Measurements from ENCODE around the gene TACC2.

The TACC2 gene

DNA sequence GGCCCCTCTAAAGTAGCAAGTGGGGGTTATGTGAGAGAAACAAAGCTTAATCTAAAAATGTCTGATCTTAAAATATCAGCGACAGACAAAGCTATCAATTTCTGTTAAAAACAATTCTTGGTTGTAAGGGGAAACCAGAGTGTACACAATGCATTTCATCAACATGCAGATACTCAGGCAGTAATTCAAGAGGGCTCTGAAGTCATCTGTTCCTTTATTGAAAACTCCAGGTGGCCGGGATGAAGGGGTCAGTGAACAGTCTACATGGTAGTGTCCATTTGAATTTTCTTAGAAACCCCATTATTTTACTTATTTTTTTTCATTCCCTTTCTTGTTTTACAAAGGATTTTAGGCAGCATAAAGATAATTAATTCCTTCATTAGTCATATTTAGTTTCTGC, 245.5 kb downstream of the TACC2 start:
- TF ChIP-seq, protein P1, sequence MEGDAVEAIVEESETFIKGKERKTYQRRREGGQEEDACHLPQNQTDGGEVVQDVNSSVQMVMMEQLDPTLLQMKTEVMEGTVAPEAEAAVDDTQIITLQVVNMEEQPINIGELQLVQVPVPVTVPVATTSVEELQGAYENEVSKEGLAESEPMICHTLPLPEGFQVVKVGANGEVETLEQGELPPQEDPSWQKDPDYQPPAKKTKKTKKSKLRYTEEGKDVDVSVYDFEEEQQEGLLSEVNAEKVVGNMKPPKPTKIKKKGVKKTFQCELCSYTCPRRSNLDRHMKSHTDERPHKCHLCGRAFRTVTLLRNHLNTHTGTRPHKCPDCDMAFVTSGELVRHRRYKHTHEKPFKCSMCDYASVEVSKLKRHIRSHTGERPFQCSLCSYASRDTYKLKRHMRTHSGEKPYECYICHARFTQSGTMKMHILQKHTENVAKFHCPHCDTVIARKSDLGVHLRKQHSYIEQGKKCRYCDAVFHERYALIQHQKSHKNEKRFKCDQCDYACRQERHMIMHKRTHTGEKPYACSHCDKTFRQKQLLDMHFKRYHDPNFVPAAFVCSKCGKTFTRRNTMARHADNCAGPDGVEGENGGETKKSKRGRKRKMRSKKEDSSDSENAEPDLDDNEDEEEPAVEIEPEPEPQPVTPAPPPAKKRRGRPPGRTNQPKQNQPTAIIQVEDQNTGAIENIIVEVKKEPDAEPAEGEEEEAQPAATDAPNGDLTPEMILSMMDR (conservative IDR thresholded peaks at IDR 0.05) = no peak
- no peak for TF ChIP-seq ZFX (IDR thresholded peaks at IDR 0.05)
- no peak overlapping the region for H3K27ac ChIP-seq

DNA sequence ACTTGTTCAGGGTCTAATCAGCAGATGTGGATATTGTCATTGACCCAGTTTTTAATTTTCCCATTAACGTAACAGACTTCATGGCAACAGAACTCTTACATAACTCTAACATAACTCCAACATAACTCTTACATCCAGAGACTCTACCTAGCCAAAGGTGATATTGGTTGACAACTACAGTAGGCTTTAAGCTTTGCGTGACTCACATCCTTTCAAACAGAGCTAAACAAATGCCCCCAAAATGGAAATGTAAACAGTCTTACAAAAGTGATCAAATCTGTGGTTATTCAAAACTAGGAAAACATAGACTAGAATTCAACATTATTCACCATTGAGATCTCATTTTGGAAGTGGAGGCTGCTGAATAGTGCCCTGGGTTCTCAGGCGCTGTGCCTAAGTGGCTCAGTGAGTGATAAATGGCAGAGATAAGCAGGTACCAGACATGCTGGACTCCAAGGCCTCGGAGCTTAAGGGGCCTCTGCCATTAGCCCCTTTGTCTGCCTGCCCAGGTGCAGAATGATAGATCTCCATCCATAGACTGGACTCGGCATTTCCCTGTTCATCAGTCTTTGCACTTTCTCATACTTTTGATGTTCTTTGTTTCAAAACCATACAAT, 247.8 kb downstream of the TACC2 start:
- TF ChIP-seq, protein P1 (conservative IDR thresholded peaks at IDR 0.05) = no peak
- TF ChIP-seq ZFX (IDR thresholded peaks at IDR 0.05) = no peak
- no peak overlapping the region for H3K27ac ChIP-seq

DNA sequence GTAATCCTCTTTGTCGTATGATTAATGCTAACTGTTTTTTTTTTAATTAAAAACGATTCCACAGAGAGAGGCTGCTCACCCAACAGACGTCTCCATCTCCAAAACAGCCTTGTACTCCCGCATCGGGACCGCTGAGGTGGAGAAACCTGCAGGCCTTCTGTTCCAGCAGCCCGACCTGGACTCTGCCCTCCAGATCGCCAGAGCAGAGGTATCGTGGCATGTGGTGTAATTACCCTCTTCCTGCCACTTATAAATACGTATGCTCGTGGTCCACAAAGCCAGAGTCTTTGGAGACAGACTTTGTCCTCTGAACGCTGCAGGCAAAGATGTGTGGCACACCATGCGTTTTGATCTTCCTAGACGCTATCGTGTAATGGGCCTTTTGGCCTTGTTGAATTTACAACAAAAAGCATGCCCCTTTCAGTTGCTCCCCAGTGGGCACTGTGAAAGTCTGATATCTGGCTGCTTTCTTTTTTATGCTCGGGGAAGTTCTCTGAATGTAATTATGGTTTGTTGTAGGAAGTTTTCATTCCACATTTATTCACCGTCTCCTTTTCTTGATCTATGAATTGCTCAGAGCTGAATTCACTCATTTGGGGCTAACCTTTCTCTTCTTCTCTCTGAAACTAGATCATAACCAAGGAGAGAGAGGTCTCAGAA, 248.5 kb downstream of the TACC2 start:
- no peak overlapping the region for H3K27ac ChIP-seq
- no peak for TF ChIP-seq ZFX (IDR thresholded peaks at IDR 0.05)
- TF ChIP-seq, protein P1 (conservative IDR thresholded peaks at IDR 0.05) = no peak

DNA sequence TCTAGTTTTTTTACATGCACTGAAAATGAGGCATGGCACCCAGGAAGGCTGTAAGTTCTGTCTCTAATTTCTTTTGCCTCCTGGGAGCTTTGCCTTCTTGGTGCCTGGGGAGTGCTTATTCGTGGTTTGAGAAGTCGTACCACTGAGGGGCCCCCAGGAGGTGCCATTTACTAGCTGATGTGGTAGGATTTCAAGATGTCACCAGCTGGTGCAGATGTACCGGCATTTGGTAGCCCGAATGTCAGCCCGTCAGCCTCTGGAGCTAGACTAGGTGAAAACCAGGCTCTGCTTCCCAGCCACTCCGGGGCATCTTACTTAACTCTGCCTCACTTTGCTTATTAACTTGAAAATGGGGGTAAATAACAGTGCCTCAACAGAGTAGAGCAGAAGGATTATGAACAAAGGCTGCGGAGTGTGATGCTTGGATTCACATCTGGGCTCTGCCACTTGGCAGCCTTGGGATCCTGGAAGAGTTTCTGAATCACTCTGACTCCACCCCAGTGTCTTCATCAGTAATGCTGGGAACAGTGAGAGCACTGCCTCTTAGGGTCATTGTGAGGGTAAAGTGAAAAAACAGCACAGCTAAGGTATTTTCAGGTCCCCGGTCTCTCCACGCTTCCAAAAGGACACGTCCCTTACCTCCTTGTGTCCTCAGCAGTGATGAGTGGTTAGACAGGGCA, 250.8 kb downstream of the TACC2 start:
- TF ChIP-seq, protein P1 (conservative IDR thresholded peaks at IDR 0.05) = no peak
- TF ChIP-seq ZFX (IDR thresholded peaks at IDR 0.05) = no peak
- no peak overlapping the region for H3K27ac ChIP-seq

DNA sequence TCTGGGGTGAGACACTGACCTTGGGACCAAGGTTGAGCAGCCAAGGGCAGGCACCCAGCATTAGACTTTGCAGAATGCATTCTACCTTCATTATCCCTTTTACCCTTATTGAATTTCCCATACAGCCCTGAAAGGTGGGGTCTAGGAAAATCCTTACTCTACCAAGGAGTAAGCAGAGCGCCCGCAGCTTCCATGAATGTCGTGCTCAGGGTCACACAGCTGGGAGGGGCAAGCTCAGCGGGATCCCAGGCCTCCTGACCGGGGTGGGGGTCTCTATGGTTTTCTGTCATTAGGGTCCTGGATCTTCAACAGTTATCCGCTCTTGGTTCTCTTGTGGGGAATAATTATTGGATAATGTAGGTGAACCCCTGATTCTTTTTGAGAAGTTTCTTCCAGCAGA, 251.4 kb downstream of the TACC2 start:
- TF ChIP-seq, protein P1 (conservative IDR thresholded peaks at IDR 0.05) = no peak
- TF ChIP-seq ZFX (IDR thresholded peaks at IDR 0.05) = no peak
- no peak overlapping the region for H3K27ac ChIP-seq

DNA sequence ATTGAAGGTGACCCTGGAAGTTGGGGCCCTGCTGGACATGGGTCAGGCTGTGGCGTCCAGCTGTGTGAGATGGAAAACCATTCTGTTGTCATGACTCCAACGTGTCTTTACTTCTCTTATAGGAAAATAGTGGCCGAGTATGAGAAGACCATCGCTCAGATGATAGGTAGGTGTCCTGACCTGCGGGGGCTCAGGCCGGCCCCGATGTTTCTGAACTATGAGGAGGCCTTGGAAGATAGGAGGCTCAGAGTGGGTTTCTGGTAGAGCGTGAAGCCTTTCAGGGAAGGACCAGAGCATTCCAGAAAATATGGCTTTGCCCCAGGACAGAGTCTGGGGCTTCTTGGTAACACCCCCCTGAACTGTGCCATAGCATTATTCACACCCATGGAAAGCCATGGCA, 252.9 kb downstream of the TACC2 start:
- TF ChIP-seq, protein P1 (conservative IDR thresholded peaks at IDR 0.05) = no peak
- no peak for TF ChIP-seq ZFX (IDR thresholded peaks at IDR 0.05)

DNA sequence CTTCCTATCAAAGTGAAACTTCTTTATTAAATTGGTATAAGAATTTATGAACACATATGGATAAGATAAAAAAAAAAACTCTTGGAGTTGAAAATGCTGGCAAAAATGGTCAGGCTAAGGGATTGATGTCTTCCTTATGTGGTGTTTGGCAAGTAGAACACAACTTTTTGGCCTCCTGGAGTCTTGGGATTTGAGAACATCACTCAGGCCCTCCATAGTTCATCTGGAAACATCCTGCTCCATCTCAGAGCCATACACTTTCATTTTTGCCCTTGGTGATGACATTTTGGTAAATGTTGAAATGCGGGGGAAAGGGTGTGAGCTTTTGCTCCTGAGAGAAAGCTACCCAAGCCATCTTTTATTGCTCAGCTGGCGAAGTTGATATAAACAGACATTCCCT, 254.6 kb downstream of the TACC2 start:
- H3K27ac ChIP-seq = no peak overlapping the region
- TF ChIP-seq, protein P1 (conservative IDR thresholded peaks at IDR 0.05) = no peak
- no peak for TF ChIP-seq ZFX (IDR thresholded peaks at IDR 0.05)

More for the DNA sequence above, 252.9 kb downstream of the TACC2 start:
- H3K27ac ChIP-seq = no peak overlapping the region
